Measurements from ENCODE around the gene GXYLT2. TPM values are rescaled to one million over a fixed set of nuclear protein-coding genes. Genes with fewer than 3 reads are reported as not detected.

Gene GXYLT2
- total and polyA plus RNA-seq, 2 experiments from 2014 or later, result 2.0 to 5.8 TPM

- TF ChIP-seq NANOG (IDR thresholded peaks at IDR 0.05; ENCODE audit: borderline replicate concordance), result no peak
- no peak for TF ChIP-seq ZNF331 (CRISPR knock-in tag; IDR thresholded peaks at IDR 0.05; ENCODE audit: low read depth)
- no peak for TF ChIP-seq EZH2 (IDR thresholded peaks at IDR 0.05; ENCODE audit: low read depth, unreplicated experiment)
- TF ChIP-seq CTCF (conservative IDR thresholded peaks at IDR 0.05; ENCODE audit: low read depth in 2 of 2), result no peak
Measured at GRCh38 chr3:72906154-72906553, 18.3 kb downstream of the GXYLT2 start (continued).

- H3K9me3 Mint-ChIP-seq, result no peaks in the 10 kb centered on the region
- H3K27ac ChIP-seq (ENCODE audit: low read depth), result no peak overlapping the region
- peaks cover 5% of the 10 kb centered on the region for H3K27me3 Mint-ChIP-seq (ENCODE audit: insufficient read depth, low read depth, poor library complexity)
- H3K4me3 Mint-ChIP-seq, result no peak overlapping the region
- H3K27ac Mint-ChIP-seq, result no peak overlapping the region
- H3K4me1 ChIP-seq (ENCODE audit: insufficient read depth), result no peaks in the 10 kb centered on the region
- H2AFZ ChIP-seq, result no peak overlapping the region
- no peaks in the 10 kb centered on the region for H4K20me1 ChIP-seq (replicated peaks; ENCODE audit: insufficient read depth)
- no peak overlapping the region for H3K4me2 ChIP-seq
- no peaks in the 10 kb centered on the region for H3K36me3 Mint-ChIP-seq (ENCODE audit: low read depth)
- H3K9me2 ChIP-seq (ENCODE audit: insufficient read depth), result no peaks in the 10 kb centered on the region
- no peaks in the 10 kb centered on the region for H3K79me2 ChIP-seq (replicated peaks; ENCODE audit: insufficient read depth)
- no peak for DNase-seq (ENCODE audit: low spot score)
- ATAC-seq, result no peak
- no peaks in the 10 kb centered on the region for H3K36me3 ChIP-seq (ENCODE audit: insufficient read depth)
- no peak overlapping the region for H3K4me3 ChIP-seq
- H3K4me1 Mint-ChIP-seq, result peaks cover 4% of the 10 kb centered on the region; the same call in 1 of the 3 replicates
- H3K27me3 ChIP-seq (ENCODE audit: insufficient read depth), result no peaks in the 10 kb centered on the region
- TF ChIP-seq EZH2 (IDR thresholded peaks at IDR 0.05; ENCODE audit: low read depth, unreplicated experiment), result no peak
- TF ChIP-seq POLR2AphosphoS5 (IDR thresholded peaks at IDR 0.05; ENCODE audit: low read depth), result no peak
- no peak for TF ChIP-seq JUNB (IDR thresholded peaks at IDR 0.05; ENCODE audit: unreplicated experiment)
- TF ChIP-seq ZNF114 (CRISPR knock-in tag; IDR thresholded peaks at IDR 0.05), result no peak
- no peak for TF ChIP-seq EZH2phosphoT487 (IDR thresholded peaks at IDR 0.05; ENCODE audit: unreplicated experiment)
- TF ChIP-seq STAT1 (IDR thresholded peaks at IDR 0.05; ENCODE audit: unreplicated experiment), result no peak
- no peak for TF ChIP-seq ZNF331 (CRISPR knock-in tag; IDR thresholded peaks at IDR 0.05; ENCODE audit: low read depth)
- no peaks in the 10 kb centered on the region for H3F3A ChIP-seq (replicated peaks; ENCODE audit: low read depth)
Measured at GRCh38 chr3:72907131-72907711, 19.4 kb downstream of the GXYLT2 start.

- ATAC-seq (no peak), DNase-seq (ENCODE audit: low spot score) (no peak)
- Mint-ChIP-seq H3K9me3 (no peaks in the 10 kb centered on the region), H3K4me1 (peaks cover 4% of the 10 kb centered on the region; the same call in 1 of the 3 replicates), H3K27ac (no peak overlapping the region), H3K27me3 (ENCODE audit: insufficient read depth, low read depth, poor library complexity) (peaks cover 5% of the 10 kb centered on the region), H3K36me3 (ENCODE audit: low read depth) (no peaks in the 10 kb centered on the region), H3K4me3 (no peak overlapping the region)
- no peaks in the 10 kb centered on the region for H3K27me3 ChIP-seq (ENCODE audit: insufficient read depth)
- no peaks in the 10 kb centered on the region for H3F3A ChIP-seq (replicated peaks; ENCODE audit: low read depth)
- H3K79me2 ChIP-seq (replicated peaks; ENCODE audit: insufficient read depth), result no peaks in the 10 kb centered on the region
- H3K4me1 ChIP-seq (ENCODE audit: insufficient read depth), result no peaks in the 10 kb centered on the region
- no peaks in the 10 kb centered on the region for H4K20me1 ChIP-seq (replicated peaks; ENCODE audit: insufficient read depth)
- no peak overlapping the region for H3K27ac ChIP-seq (ENCODE audit: low read depth)
- no peak overlapping the region for H3K4me3 ChIP-seq
- H3K36me3 ChIP-seq (ENCODE audit: insufficient read depth), result no peaks in the 10 kb centered on the region
- H3K9me2 ChIP-seq (ENCODE audit: insufficient read depth), result no peaks in the 10 kb centered on the region
- H3K4me2 ChIP-seq, result no peak overlapping the region
- H2AFZ ChIP-seq, result no peak overlapping the region
- TF ChIP-seq NANOG (IDR thresholded peaks at IDR 0.05; ENCODE audit: borderline replicate concordance), result no peak
- no peak for TF ChIP-seq REST (IDR thresholded peaks at IDR 0.05; ENCODE audit: unreplicated experiment)
Measured at GRCh38 chr3:72907731-72908620, 20.1 kb downstream of the GXYLT2 start.

All from GM23338 (cell line).